SK-N-SH (cell line): ENCODE data around the gene TESK1. TPM values are rescaled to one million over a fixed set of nuclear protein-coding genes. Genes with fewer than 3 reads are reported as not detected.

Experiments
- CTCF ChIA-PET: fragments of 300-600, 350-600 bp; formaldehyde crosslinking; extraction: SDS; loops from one replicate; lab custom pipeline; 2021; lab: Yijun Ruan, JAX
- POLR2A ChIA-PET: fragments of 350-600 bp; sonication (Branson Sonifier 250); formaldehyde crosslinking; extraction: SDS; loops from one replicate; lab custom pipeline; 2020; ENCODE audit warnings: antibody characterized with exemption, inconsistent platforms; lab: Yijun Ruan, JAX
- DNase-seq: peaks from one replicate; pipeline ENCODE4 v3.0.0; 2012
- H2AFZ ChIP-seq: fragments of 200-600 bp; sonication (generic); 2 replicates; pipeline ENCODE4 v1.8.1; 2016; ENCODE audit warnings: antibody characterized with exemption, mild to moderate bottlenecking, low read depth
- H3F3A ChIP-seq: fragments of 200-600 bp; sonication (generic); replicated peaks from 2 replicates; pipeline ENCODE3; 2016; ENCODE audit warnings: antibody characterized with exemption, mild to moderate bottlenecking; ENCODE audit not compliant: insufficient read depth
- H3K27ac ChIP-seq, 2 experiments: fragments of 200-500 bp in 1 of 2; fragments of 200-600 bp in 1 of 2; sonication (Bioruptor generic) in 1 of 2; sonication (generic), shearing (Covaris generic) in 1 of 2; 2 replicates each; pipeline versions ENCODE4 v1.5.1 to v1.6.1; 2014 to 2016; ENCODE audit warnings: low read depth in 2 of 2, inconsistent platforms in 1 of 2, low read length in 1 of 2, mild to moderate bottlenecking in 1 of 2, mixed read lengths in 1 of 2
- H3K27me3 ChIP-seq: fragments of 200-600 bp; sonication (generic), shearing (Covaris generic); 2 replicates; pipeline ENCODE4 v1.6.1; 2016; ENCODE audit warnings: mixed run types; ENCODE audit not compliant: insufficient read depth
- H3K36me3 ChIP-seq, 2 experiments: fragments of 200-500 bp in 1 of 2; fragments of 200-600 bp in 1 of 2; sonication (Bioruptor generic) in 1 of 2; sonication (generic) in 1 of 2; replicated peaks in 1 of 2; 2 replicates each; pipeline versions ENCODE3 to v1.5.1; 2014 to 2016; ENCODE audit warnings: low read length in 1 of 2, mild to moderate bottlenecking in 1 of 2; ENCODE audit not compliant: insufficient read depth in 2 of 2, control insufficient read depth in 1 of 2
- H3K4me1 ChIP-seq, 2 experiments: fragments of 200-500 bp in 1 of 2; fragments of 200-600 bp in 1 of 2; sonication (Bioruptor generic) in 1 of 2; sonication (generic), shearing (Covaris generic) in 1 of 2; 2 replicates each; pipeline versions ENCODE4 v1.5.1 to v1.6.1; 2014 to 2016; ENCODE audit warnings: low read depth in 1 of 2, low read length in 1 of 2, mixed run types in 1 of 2; ENCODE audit not compliant: insufficient read depth in 2 of 2, control insufficient read depth in 1 of 2
- H3K4me2 ChIP-seq: fragments of 200-600 bp; sonication (generic), shearing (Covaris generic); 2 replicates; pipeline ENCODE4 v1.6.1; 2017; ENCODE audit warnings: mixed run types
- H3K4me3 ChIP-seq, 2 experiments: fragments of 200-500 bp in 1 of 2; fragments of 200-600 bp in 1 of 2; sonication (Bioruptor generic) in 1 of 2; sonication (generic), shearing (Covaris generic) in 1 of 2; 2 replicates each; pipeline versions ENCODE4 v1.5.1 to v1.8.1; 2014 to 2016; ENCODE audit warnings: low read depth in 2 of 2, inconsistent platforms in 1 of 2, low read length in 1 of 2, mild to moderate bottlenecking in 1 of 2, mixed read lengths in 1 of 2, moderate library complexity in 1 of 2
- H3K79me2 ChIP-seq: fragments of 200-600 bp; sonication (generic); 2 replicates; pipeline ENCODE4 v1.8.1; 2017; ENCODE audit warnings: mild to moderate bottlenecking; ENCODE audit not compliant: insufficient read depth
- H3K9ac ChIP-seq: fragments of 200-600 bp; sonication (generic); 2 replicates; pipeline ENCODE4 v1.6.1; 2017; ENCODE audit warnings: mixed run types
- H3K9me2 ChIP-seq: fragments of 200-600 bp; sonication (generic); 2 replicates; pipeline ENCODE4 v1.6.1; 2017; ENCODE audit warnings: mixed run types
- H3K9me3 ChIP-seq: fragments of 200-600 bp; sonication (generic); 2 replicates; pipeline ENCODE4 v1.6.1; 2017; ENCODE audit warnings: mixed run types, mild to moderate bottlenecking, moderate library complexity
- H4K20me1 ChIP-seq: fragments of 200-600 bp; sonication (generic); 2 replicates; pipeline ENCODE4 v1.6.1; 2017; ENCODE audit warnings: mild to moderate bottlenecking, mixed run types; ENCODE audit not compliant: insufficient read depth
- CTCF ChIP-seq: fragments of 200-600 bp; sonication (generic); IDR thresholded peaks from 2 replicates; pipeline ENCODE4 v1.6.1; 2017; ENCODE audit warnings: antibody characterized with exemption, mild to moderate bottlenecking, moderate library complexity
- ELF1 ChIP-seq: IDR thresholded peaks from 2 replicates; pipeline ENCODE4 v1.4.0; 2012
- EP300 ChIP-seq, 2 experiments: IDR thresholded peaks; 2 replicates each; pipeline versions ENCODE4 v1.4.0 to v1.6.1; 2012; ENCODE audit warnings: borderline replicate concordance in 1 of 2, low read depth in 1 of 2, low read length in 1 of 2
- FOSL2 ChIP-seq: IDR thresholded peaks from 2 replicates; pipeline ENCODE4 v1.4.0; 2012; ENCODE audit warnings: low read depth, mild to moderate bottlenecking, moderate library complexity, borderline replicate concordance
- GABPA ChIP-seq: IDR thresholded peaks from 2 replicates; pipeline ENCODE4 v1.4.0; 2012; ENCODE audit warnings: low read depth, mild to moderate bottlenecking
- GATA2 ChIP-seq: sonication (generic); formaldehyde crosslinking; IDR thresholded peaks from 2 replicates; pipeline ENCODE4 v1.5.0; 2020; ENCODE audit warnings: mild to moderate bottlenecking, missing genetic modification reagents
- MAX ChIP-seq: IDR thresholded peaks from 2 replicates; pipeline ENCODE4 v1.4.0; 2012; ENCODE audit warnings: low read depth
- MXI1 ChIP-seq: IDR thresholded peaks from 2 replicates; pipeline ENCODE4 v1.6.1; 2012; ENCODE audit warnings: mild to moderate bottlenecking, low read depth, low read length, improper control_type of control experiment
- NFIC ChIP-seq: IDR thresholded peaks from 2 replicates; pipeline ENCODE4 v1.4.0; 2012; ENCODE audit warnings: borderline replicate concordance
- NRF1 ChIP-seq: IDR thresholded peaks from 2 replicates; pipeline ENCODE4 v1.6.1; 2012; ENCODE audit warnings: low read depth, mild to moderate bottlenecking, low read length
- POLR2AphosphoS5 ChIP-seq: IDR thresholded peaks from 2 replicates; pipeline ENCODE4 v1.6.1; 2012; ENCODE audit warnings: low read depth, low read length
- RAD21 ChIP-seq: IDR thresholded peaks from 2 replicates; pipeline ENCODE4 v1.6.1; 2012; ENCODE audit warnings: mild to moderate bottlenecking, low read length
- RFX5 ChIP-seq: IDR thresholded peaks from 2 replicates; pipeline ENCODE4 v1.6.1; 2012; ENCODE audit warnings: mild to moderate bottlenecking, improper control_type of control experiment, low read length
- SIN3A ChIP-seq: IDR thresholded peaks from 2 replicates; pipeline ENCODE4 v1.6.1; 2012; ENCODE audit warnings: low read depth, mild to moderate bottlenecking, low read length, moderate library complexity, borderline replicate concordance
- SMC3 ChIP-seq: IDR thresholded peaks from 2 replicates; pipeline ENCODE4 v1.6.1; 2012; ENCODE audit warnings: low read depth, low read length, improper control_type of control experiment
- TAF1 ChIP-seq: IDR thresholded peaks from 2 replicates; pipeline ENCODE4 v1.6.1; 2012; ENCODE audit warnings: low read depth, mild to moderate bottlenecking, low read length, moderate library complexity, borderline replicate concordance
- TEAD4 ChIP-seq: IDR thresholded peaks from 2 replicates; pipeline ENCODE4 v1.4.0; 2012; ENCODE audit warnings: mild to moderate bottlenecking, borderline replicate concordance; ENCODE audit not compliant: insufficient read depth
- USF1 ChIP-seq: IDR thresholded peaks from 2 replicates; pipeline ENCODE4 v1.4.0; 2012; ENCODE audit warnings: low read depth, borderline replicate concordance
- YY1 ChIP-seq: IDR thresholded peaks from 2 replicates; pipeline ENCODE4 v1.4.0; 2012; ENCODE audit warnings: low read depth, mild to moderate bottlenecking
- WGBS: methylation state at CpG from one replicate; pipeline ENCODE4 v1.1.6; 2017; ENCODE audit warnings: low lambda C conversion rate; 5-methylcytosine and 5-hydroxymethylcytosine counted together
- polyA plus RNA-seq, 3 experiments: library from polyadenylated mRNA; depleted of rRNA; stranded (reverse); fragments of >200 nt; gene quantifications; 2 replicates each; pipeline ENCODE4 v1.2.3, GENCODE V29; 2012
- TF ChIP-seq, protein P1 (sequence below): IDR thresholded peaks from 2 replicates; pipeline ENCODE4 v1.6.1; 2012; ENCODE audit warnings: mild to moderate bottlenecking, low read depth, low read length, moderate library complexity

The TESK1 gene
- polyA plus RNA-seq, 1 of the 3 experiments (the other 2 are of a cell fraction), result 26.0 TPM

- no peak for DNase-seq
- peaks cover 4% of the 10 kb centered on the region; the same call in 1 of the 2 replicates for H3K79me2 ChIP-seq
- no peak overlapping the region for H3K4me3 ChIP-seq
- no peak overlapping the region for H3K9ac ChIP-seq
- POLR2A ChIA-PET, result no interaction called here
- H3K27me3 ChIP-seq, result no peaks in the 10 kb centered on the region
- no peaks in the 10 kb centered on the region for H3K9me3 ChIP-seq
- H2AFZ ChIP-seq, result no peak overlapping the region
- H3K36me3 ChIP-seq, result peaks cover 18 to 38% of the 10 kb centered on the region in 2 experiments
- no peaks in the 10 kb centered on the region for H4K20me1 ChIP-seq
- 100% methylated on average over 9 of the region's 24 CpGs for WGBS
- no peaks in the 10 kb centered on the region for H3K9me2 ChIP-seq
- TF ChIP-seq SIN3A (no peak), TAF1 (no peak), ELF1 (no peak), GABPA (no peak), USF1 (no peak), MAX (no peak), NFIC (no peak), TEAD4 (no peak), SMC3 (no peak), YY1 (no peak), NRF1 (no peak), POLR2AphosphoS5 (no peak), EP300 (IDR thresholded peaks at IDR 0.05; ENCODE audit: borderline replicate concordance in 1 of 2, low read depth in 1 of 2, low read length in 1 of 2) (no peak), MXI1 (no peak), FOSL2 (no peak), CTCF (no peak), RAD21 (no peak), RFX5 (no peak), GATA2 (no peak)
- TF ChIP-seq, protein P1, sequence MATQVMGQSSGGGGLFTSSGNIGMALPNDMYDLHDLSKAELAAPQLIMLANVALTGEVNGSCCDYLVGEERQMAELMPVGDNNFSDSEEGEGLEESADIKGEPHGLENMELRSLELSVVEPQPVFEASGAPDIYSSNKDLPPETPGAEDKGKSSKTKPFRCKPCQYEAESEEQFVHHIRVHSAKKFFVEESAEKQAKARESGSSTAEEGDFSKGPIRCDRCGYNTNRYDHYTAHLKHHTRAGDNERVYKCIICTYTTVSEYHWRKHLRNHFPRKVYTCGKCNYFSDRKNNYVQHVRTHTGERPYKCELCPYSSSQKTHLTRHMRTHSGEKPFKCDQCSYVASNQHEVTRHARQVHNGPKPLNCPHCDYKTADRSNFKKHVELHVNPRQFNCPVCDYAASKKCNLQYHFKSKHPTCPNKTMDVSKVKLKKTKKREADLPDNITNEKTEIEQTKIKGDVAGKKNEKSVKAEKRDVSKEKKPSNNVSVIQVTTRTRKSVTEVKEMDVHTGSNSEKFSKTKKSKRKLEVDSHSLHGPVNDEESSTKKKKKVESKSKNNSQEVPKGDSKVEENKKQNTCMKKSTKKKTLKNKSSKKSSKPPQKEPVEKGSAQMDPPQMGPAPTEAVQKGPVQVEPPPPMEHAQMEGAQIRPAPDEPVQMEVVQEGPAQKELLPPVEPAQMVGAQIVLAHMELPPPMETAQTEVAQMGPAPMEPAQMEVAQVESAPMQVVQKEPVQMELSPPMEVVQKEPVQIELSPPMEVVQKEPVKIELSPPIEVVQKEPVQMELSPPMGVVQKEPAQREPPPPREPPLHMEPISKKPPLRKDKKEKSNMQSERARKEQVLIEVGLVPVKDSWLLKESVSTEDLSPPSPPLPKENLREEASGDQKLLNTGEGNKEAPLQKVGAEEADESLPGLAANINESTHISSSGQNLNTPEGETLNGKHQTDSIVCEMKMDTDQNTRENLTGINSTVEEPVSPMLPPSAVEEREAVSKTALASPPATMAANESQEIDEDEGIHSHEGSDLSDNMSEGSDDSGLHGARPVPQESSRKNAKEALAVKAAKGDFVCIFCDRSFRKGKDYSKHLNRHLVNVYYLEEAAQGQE, result no peak
- TF ChIP-seq, all 33 proteins: peak for 0
- peaks cover 0 to 3% of the 10 kb centered on the region in 2 experiments; a peak in 1 of 4 replicates for H3K4me1 ChIP-seq
- no peak overlapping the region for H3K4me2 ChIP-seq
- H3K27ac ChIP-seq, result no peak overlapping the region
- H3F3A ChIP-seq, result peaks cover under 1% of the 10 kb centered on the region
- CTCF ChIA-PET, result interaction anchor here (1.2 to 2.1 kb wide), 3 partner anchors 9 to 71 kb away, joined by 4 to 5 read pairs (median 4); partner anchors contain the start of gene RUSC2
These were observed 44.3 kb upstream of the TESK1 start for GRCh38 chr9:35560625-35561337.
